Fibroblast of pulmonary artery (primary cell): ENCODE measurements around the gene CRISPLD2.

Experiments used
- DNase-seq: peaks from one replicate; pipeline ENCODE4 v3.0.0-alpha.2; 2010; ENCODE audit warnings: low read depth
- H3K4me3 ChIP-seq: replicated peaks from 2 replicates; pipeline ENCODE4 v1.5.1; 2011; ENCODE audit warnings: low read depth, mild to moderate bottlenecking, control low read depth, low read length, moderate library complexity
- CTCF ChIP-seq: IDR thresholded peaks from 2 replicates; pipeline ENCODE4 v1.5.1; 2011; ENCODE audit warnings: mild to moderate bottlenecking, control low read depth, low read length, inconsistent platforms; ENCODE audit errors: missing control alignments

CRISPLD2 gene

GRCh38 chr16:84800158-84800978 is 19.4 kb upstream of the CRISPLD2 start:
- no peak overlapping the region for H3K4me3 ChIP-seq
- no peak for TF ChIP-seq CTCF
- no peak for DNase-seq

- no peak for DNase-seq
- no peak overlapping the region for H3K4me3 ChIP-seq
- no peak for TF ChIP-seq CTCF
Measured at GRCh38 chr16:84803146-84803545, 16.6 kb upstream of the CRISPLD2 start.

- H3K4me3 ChIP-seq = no peak overlapping the region
- DNase-seq = no peak
- no peak for TF ChIP-seq CTCF
Measured at GRCh38 chr16:84804326-84804725, 15.5 kb upstream of the CRISPLD2 start.

- DNase-seq = peak; percentile 92
- no peak for TF ChIP-seq CTCF
- peak overlapping the region; percentile 27 for H3K4me3 ChIP-seq
Measured at GRCh38 chr16:84806256-84806889, 13.4 kb upstream of the CRISPLD2 start.

- no peak for DNase-seq
- no peak for TF ChIP-seq CTCF
- no peak overlapping the region for H3K4me3 ChIP-seq
Measured at GRCh38 chr16:84806890-84807258, 12.9 kb upstream of the CRISPLD2 start.

GRCh38 chr16:84807776-84808175 is 12.0 kb upstream of the CRISPLD2 start:
- no peak for TF ChIP-seq CTCF
- no peak overlapping the region for H3K4me3 ChIP-seq
- no peak for DNase-seq
